ENCODE data around the gene PLBD2. TPM values are rescaled to one million over a fixed set of nuclear protein-coding genes. Genes with fewer than 3 reads are reported as not detected.

PLBD2 gene
- total RNA-seq, 4 donors from 2014 or later: 17.0 to 32.4 (median 24.1) TPM

DNA sequence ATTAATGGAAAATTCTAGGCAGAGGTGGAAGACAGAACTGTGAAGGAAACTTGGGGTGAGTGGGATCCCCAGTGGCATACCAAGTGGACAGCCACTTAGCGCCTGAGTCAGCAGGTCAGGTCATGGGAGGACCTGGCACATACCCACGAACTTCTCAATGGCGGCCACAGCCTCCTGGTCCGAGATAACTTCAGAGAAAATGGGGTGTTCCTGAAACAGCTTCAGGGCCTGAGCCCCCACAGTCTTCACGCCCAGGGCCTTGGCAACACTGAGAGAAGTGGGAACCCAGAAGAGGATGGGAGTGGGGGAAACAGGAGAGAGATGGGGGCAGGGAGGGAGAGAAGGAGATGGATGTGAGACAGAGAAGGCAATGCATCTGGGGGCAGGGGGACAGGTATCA is 35.4 kb downstream of the PLBD2 start:
- Histone ChIP-seq H3K27ac (no peak overlapping the region), H3K9me3 (no peaks in the 10 kb centered on the region), H3K27me3 (no peaks in the 10 kb centered on the region), H3K4me3 (no peak overlapping the region), H3K36me3 (no peaks in the 10 kb centered on the region), H3K4me1 (no peaks in the 10 kb centered on the region)
- TF ChIP-seq, protein P1, sequence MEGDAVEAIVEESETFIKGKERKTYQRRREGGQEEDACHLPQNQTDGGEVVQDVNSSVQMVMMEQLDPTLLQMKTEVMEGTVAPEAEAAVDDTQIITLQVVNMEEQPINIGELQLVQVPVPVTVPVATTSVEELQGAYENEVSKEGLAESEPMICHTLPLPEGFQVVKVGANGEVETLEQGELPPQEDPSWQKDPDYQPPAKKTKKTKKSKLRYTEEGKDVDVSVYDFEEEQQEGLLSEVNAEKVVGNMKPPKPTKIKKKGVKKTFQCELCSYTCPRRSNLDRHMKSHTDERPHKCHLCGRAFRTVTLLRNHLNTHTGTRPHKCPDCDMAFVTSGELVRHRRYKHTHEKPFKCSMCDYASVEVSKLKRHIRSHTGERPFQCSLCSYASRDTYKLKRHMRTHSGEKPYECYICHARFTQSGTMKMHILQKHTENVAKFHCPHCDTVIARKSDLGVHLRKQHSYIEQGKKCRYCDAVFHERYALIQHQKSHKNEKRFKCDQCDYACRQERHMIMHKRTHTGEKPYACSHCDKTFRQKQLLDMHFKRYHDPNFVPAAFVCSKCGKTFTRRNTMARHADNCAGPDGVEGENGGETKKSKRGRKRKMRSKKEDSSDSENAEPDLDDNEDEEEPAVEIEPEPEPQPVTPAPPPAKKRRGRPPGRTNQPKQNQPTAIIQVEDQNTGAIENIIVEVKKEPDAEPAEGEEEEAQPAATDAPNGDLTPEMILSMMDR (IDR thresholded peaks at IDR 0.05): no peak
- TF ChIP-seq POLR2A (IDR thresholded peaks at IDR 0.05): no peak
- DNase-seq: no peak

DNA sequence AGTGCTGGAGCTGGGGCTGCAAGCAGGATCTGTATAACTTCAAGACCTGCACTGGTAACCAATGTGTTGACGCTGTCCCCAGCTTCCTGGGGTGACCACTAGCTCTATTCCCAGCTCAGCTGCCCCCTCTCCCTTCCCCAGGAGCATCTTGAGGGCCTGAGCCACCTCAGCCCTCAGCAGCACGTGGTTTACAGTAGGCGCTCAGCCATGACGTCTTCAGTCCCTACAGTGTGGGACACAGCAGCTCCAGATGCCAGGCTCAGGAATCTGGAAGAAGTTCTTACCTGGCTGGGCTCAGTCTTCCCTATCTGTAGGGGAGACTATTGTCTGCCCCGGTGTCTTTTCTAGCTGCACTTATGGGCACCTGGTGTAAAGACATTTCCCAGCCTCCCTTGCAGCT is 36.7 kb downstream of the PLBD2 start:
- DNase-seq: no peak
- H3K9me3 ChIP-seq: no peaks in the 10 kb centered on the region
- H3K4me3 ChIP-seq: no peak overlapping the region
- H3K4me1 ChIP-seq: no peaks in the 10 kb centered on the region
- no peaks in the 10 kb centered on the region for H3K36me3 ChIP-seq
- H3K27ac ChIP-seq: no peak overlapping the region
- no peak for TF ChIP-seq POLR2A (IDR thresholded peaks at IDR 0.05)
- TF ChIP-seq, protein P1 (IDR thresholded peaks at IDR 0.05): no peak
- H3K27me3 ChIP-seq: no peaks in the 10 kb centered on the region

DNA sequence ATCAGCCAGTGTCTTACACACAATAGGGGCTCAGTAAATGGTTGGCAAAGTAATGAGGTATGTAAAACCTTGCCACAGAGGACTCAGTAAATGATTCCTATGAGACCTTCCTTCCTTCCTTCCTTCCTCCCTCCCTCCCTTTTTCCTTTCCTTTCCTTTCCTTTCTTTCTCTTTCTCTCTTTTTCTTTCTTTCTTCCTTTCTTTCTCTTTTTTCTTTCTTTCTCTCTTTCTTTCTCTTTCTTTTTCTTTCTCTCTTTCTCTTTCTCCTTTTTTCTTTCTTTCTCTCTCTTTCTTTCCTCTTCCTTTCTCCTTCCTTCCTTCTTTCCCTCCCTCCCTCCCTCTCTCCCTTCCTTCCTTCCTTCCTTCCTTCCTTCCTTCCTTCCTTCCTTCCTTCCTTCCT is 37.8 kb downstream of the PLBD2 start:
- Histone ChIP-seq H3K4me1 (no peaks in the 10 kb centered on the region), H3K27ac (no peak overlapping the region), H3K27me3 (no peaks in the 10 kb centered on the region), H3K4me3 (no peak overlapping the region), H3K36me3 (no peaks in the 10 kb centered on the region), H3K9me3 (no peaks in the 10 kb centered on the region)
- no peak for TF ChIP-seq POLR2A (IDR thresholded peaks at IDR 0.05)
- TF ChIP-seq, protein P1 (IDR thresholded peaks at IDR 0.05): no peak
- no peak for DNase-seq

DNA sequence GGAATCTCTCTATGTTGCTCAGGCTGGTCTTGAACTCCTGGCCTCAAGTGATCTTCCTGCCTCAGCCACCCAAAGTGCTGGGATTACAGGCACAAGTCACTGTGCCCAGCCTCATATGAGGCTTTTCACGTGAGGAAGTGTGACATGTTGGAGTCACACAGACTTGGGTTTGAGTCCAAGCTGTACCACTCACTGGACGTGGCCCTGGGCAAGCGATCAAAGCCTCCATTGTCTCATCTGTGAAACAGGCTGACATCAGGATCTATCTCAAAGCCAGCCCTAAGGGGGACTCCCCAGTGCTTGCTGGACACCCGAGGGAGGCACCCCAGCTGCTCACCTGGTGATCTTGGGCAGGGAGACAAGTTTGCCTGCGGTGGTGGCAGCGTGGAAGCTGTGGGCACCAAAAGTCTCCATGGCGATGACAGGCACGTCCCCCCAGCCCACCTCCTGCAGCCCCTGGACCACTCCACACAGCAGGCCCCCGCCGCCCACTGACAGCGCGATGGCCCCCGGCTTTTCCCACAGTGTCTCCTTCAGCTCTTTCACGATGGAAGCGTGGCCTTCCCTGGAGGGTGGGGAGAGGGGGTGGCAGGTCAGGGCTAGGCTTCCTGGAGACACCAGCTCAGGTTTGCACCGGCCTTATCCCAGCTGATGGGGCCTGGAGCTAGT is 38.6 kb downstream of the PLBD2 start:
- H3K36me3 ChIP-seq: no peaks in the 10 kb centered on the region
- DNase-seq: no peak
- TF ChIP-seq, protein P1 (IDR thresholded peaks at IDR 0.05): no peak
- TF ChIP-seq POLR2A (IDR thresholded peaks at IDR 0.05): no peak
- no peaks in the 10 kb centered on the region for H3K9me3 ChIP-seq
- no peak overlapping the region for H3K4me3 ChIP-seq
- H3K27me3 ChIP-seq: no peaks in the 10 kb centered on the region
- no peaks in the 10 kb centered on the region for H3K4me1 ChIP-seq
- H3K27ac ChIP-seq: no peak overlapping the region

DNA sequence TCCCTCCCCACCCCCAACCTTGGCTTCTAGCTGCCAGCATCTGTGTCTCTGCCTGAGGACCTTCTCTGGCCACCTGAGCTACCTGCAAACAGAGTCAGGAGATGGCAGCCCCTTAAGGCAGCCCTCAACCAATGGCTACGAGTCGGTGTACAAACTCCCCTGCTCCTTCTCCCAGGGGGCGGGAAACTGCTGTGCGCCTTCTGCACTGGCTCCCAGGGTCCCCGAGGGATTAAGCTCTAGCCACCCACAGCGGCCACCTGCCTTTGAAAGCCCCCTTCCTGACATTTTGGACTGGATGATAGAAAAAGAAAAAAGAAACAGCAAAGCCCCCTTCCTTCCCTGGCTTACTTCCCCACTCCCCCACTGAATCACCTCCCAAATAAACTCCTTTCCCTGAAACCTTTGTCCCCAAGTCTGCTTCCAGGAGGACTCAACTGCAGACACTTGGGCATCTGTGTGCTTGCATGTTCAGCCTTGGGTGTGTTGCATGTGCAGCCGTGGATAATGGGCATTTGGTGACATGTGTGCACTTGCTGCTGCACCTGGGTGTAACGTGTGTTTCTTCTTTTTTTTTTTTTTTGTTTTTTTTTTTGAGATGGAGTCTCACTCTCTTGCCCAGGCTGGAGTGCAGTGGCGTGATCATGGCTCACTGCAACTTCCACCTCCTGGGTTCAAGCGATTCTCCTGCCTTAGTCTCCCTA is 39.3 kb downstream of the PLBD2 start:
- H3K9me3 ChIP-seq: no peaks in the 10 kb centered on the region

More for the DNA sequence above, 39.3 kb downstream of the PLBD2 start:
- Histone ChIP-seq H3K27ac (no peak overlapping the region), H3K36me3 (no peaks in the 10 kb centered on the region), H3K4me3 (no peak overlapping the region), H3K27me3 (no peaks in the 10 kb centered on the region), H3K4me1 (no peaks in the 10 kb centered on the region)
- no peak for DNase-seq
- TF ChIP-seq, protein P1 (IDR thresholded peaks at IDR 0.05): no peak
- no peak for TF ChIP-seq POLR2A (IDR thresholded peaks at IDR 0.05)
